GM18951 (cell line): ENCODE data around the gene TP53BP2.
"Not testable (repeated sequence)": the region's sequence is repeated elsewhere in the genome, so short reads cannot be mapped to it uniquely, and the experiment has no call there.

Source experiments
- POLR2A ChIP-seq: IDR thresholded peaks from 4 replicates; pipeline ENCODE4 v1.6.1; 2011; ENCODE audit warnings: mild to moderate bottlenecking; ENCODE audit not compliant: insufficient read length, insufficient read depth; ENCODE audit errors: extremely low read depth
- in situ Hi-C: fragments of 300-500 bp; cut with MboI; formaldehyde crosslinking; loops from one replicate; pipeline ENCODE4 v1.12.0; 2022; ENCODE audit warnings: low sequenced_read_pairs, mixed read lengths, inconsistent platforms; ENCODE audit not compliant: unreplicated experiment

The TP53BP2 gene

GRCh38 chr1:223815865-223816264 lies 29.9 kb downstream of the TP53BP2 start:
- TF ChIP-seq POLR2A: no peak
- in situ Hi-C loops: no loop called here

- no peak for TF ChIP-seq POLR2A
- in situ Hi-C loops: no loop called here
These were observed 30.5 kb downstream of the TP53BP2 start for GRCh38 chr1:223815020-223815853.

DNA sequence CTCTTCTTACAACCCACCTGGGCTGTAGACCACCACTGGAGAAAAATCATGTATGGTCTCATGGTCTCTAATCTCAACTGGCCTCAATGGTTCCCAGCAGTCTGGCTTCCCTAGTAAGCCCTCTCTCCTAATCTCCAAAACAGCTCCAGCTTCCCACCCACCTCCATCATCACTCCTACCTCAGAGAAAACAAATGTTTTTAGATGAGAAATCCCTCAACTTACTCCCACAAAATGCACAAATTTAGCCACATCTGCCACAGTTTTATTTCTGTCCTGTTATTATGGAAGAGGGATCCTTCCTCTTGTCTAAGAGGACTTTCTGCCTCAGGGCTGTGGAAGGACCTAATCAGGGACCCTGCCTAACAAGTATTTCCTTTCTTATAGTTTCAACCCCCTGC lies 32.1 kb downstream of the TP53BP2 start:
- in situ Hi-C loops: no loop called here
- no peak for TF ChIP-seq POLR2A

DNA sequence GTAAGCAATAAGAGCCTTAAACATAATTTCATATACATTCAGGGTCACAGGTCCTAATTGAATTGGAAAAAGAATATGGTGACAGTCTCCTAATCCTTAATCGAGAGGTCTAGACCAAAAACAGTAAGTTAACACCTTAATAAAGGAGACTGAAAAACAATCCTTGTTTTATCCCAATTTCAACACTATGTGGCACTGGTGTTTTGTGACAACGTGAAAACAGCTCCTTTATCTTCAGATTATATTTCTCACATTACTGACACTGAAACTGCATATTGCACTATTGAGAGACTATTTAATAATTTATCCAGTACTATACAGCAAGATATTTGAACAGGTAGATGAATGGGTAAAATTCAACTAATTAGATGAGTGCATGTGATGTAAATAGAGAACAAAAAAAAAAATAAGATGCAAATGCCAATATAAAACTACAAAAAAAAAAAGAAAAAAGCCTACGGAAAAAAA lies 34.1 kb downstream of the TP53BP2 start:
- in situ Hi-C loops: no loop called here
- TF ChIP-seq POLR2A: no peak

DNA sequence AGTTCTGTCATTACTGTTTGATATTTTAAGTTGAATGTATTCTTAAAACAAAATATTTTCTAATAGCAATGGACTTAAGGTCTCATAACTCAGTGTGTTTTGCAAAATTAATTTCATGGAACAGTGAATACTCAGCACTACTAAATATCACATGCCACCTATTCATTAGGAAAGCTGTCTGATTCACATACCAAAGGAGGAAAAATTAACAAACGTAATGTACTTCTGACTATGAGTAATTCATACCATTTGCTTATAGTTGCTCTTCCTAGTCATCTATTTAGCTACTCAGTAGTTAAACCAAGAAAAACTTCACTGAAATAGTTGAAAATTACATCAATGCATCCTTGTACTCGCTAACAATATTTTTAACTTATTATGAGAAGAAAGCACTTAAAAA lies 35.2 kb downstream of the TP53BP2 start:
- TF ChIP-seq POLR2A: no peak
- in situ Hi-C loops: no loop called here

GRCh38 chr1:223809905-223810304 lies 35.8 kb downstream of the TP53BP2 start:
- in situ Hi-C loops: not testable (repeated sequence)

DNA sequence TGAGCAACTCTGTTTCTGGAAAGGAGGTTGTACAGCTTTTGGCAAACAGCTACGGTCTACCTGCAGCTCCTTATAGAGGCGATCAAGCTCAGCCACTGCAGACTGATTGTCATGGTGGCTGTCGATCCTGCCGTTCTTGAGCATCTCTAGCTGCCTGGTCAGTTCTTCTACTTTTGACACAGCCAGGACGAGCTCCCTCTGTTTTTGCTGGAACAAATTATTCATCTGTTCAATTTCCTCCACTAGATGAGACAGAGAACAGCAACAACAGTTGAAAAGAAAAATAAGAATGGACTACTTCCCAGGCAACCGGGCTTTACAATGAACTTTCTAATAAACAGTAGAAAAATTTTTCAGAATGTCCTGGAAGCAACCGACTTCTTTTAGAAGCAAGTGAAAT lies 42.5 kb downstream of the TP53BP2 start:
- in situ Hi-C loops: no loop called here
- no peak for TF ChIP-seq POLR2A

GRCh38 chr1:223802602-223803001 lies 43.1 kb downstream of the TP53BP2 start:
- in situ Hi-C loops: no loop called here
- TF ChIP-seq POLR2A: no peak

DNA sequence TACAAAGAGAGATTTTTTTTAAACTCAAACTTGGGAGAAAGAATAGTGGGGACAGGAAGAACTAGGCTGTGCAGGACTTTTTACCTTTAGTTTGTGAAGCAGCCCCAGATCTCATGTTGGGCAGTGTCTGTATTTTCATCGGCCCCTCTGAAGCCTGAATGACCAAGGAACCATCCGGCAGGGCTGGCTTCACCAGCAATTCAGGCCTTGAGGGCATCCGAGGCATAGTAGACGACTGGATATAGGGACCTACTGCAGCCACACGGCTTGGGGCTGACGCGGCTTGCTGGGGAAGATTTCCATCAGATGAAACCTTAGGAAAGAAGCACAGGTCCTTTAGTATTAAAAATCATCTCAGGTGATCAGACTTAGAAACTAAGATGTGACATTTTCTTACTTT lies 43.7 kb downstream of the TP53BP2 start:
- in situ Hi-C loops: no loop called here
- no peak for TF ChIP-seq POLR2A

DNA sequence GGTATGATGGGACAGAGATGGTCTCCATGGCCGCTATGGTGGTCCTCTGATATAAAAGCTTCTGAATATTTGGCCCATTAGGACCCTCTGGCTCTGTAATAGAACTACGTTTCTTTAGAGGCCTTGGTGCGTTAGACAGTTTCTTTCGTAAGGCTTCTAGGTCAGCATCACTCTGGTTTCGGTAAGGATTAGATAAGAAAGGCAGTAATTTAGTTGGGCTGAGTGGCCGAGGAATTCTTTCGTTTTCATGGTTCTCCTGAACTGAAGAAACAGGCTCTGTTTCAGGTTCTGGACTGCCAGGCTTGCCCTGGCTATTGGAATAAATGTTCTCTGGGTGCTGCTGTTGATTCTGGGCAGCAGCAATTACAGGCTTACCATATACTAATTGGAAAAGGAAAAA lies 49.5 kb downstream of the TP53BP2 start:
- in situ Hi-C loops: no loop called here
- no peak for TF ChIP-seq POLR2A

DNA sequence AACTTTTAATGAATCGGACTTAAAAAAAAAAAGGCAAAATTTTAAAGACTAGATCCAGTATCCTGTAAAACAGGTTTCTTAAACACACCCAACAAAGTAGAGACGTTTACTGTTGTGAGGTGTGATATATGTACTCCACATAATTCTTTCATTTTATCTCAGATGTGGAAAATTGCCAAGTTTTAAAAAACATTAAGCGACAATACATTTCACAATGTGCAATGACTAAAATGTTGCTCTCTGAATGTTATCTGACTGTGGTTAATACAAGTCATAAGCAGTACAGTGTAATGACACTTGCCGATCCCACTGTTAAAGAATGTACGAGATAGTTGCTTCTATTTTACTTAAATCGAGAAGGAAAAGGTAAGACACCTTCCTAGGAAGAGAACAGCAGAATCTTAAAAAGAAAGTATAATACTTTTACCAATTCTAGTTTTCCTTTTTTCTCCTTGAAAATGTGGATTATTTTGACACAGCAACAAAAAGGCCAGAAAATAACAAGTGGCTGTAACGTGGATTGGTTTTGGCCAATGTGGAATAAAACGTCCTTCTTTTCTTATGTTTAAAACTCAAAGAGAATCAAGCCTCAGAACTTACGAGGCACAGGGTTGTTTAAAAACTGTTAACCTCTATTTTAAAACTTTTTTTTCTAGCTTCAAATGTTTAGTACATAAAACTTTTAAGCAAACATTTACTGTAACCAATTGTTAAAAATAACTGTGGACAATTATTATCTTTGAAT lies 51.4 kb downstream of the TP53BP2 start:
- no peak for TF ChIP-seq POLR2A
- in situ Hi-C loops: no loop called here

- in situ Hi-C loops: no loop called here
- no peak for TF ChIP-seq POLR2A
These were observed 52.0 kb downstream of the TP53BP2 start for GRCh38 chr1:223793716-223794115.

DNA sequence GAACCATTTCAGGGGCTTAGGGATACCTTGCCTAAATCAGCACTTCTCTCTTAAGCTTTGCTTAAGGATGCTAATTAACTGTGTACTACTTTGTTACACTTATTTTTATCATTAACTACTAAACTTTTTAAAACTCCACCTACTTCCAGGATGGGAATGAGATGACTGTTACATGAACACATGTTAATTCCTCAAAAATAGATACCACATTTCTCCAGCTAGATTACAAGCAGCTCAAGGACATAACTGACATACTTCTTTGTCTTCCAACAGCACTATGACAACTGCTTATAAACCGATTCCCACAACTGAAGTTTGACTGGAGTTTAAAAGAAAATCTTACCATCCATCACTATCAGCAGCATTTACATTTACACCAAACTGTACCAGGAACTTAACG lies 53.7 kb downstream of the TP53BP2 start:
- TF ChIP-seq POLR2A: no peak
- in situ Hi-C loops: no loop called here
